Caco-2 (cell line): Measurements from ENCODE around the gene POLE4. TPM values are rescaled to one million over a fixed set of nuclear protein-coding genes. Genes with fewer than 3 reads are reported as not detected.

Source experiments
- BruUV-seq: library from RNA; stranded (reverse); fragments of 400-500 nt; replicated peaks from 2 replicates; lab custom pipeline; 2021; lab: Mats Ljungman, UMichigan
- CTCF ChIA-PET: fragments of 300-600 bp; sonication (Branson Sonifier 250); formaldehyde crosslinking; loops from one replicate; lab custom pipeline; 2022; ENCODE audit warnings: antibody characterized with exemption; lab: Charles Lee
- POLR2A ChIA-PET: fragments of 300-600 bp; sonication (Branson Sonifier 250); formaldehyde crosslinking; loops from one replicate; lab custom pipeline; 2022; ENCODE audit warnings: antibody characterized with exemption; lab: Charles Lee
- DNase-seq, 2 experiments: peaks; one replicate each; pipeline versions ENCODE4 v3.0.0 to v3.0.0-alpha.2; 2020 to 2022
- H3K27me3 ChIP-seq: replicated peaks from 2 replicates; pipeline ENCODE4 v1.6.0; 2011; ENCODE audit warnings: low read length; ENCODE audit not compliant: control insufficient read depth, insufficient read depth
- H3K36me3 ChIP-seq: 2 replicates; pipeline ENCODE4 v1.5.1; 2011; ENCODE audit warnings: low read length; ENCODE audit not compliant: control insufficient read depth, insufficient read depth
- H3K4me1 ChIP-seq: fragments of 250-450 bp; sonication (Bioruptor Pico); 2 replicates; pipeline ENCODE4 v1.5.1; 2020; ENCODE audit warnings: mild to moderate bottlenecking
- H3K4me3 ChIP-seq: 2 replicates; pipeline ENCODE4 v1.5.1; 2011; ENCODE audit warnings: low read depth, mild to moderate bottlenecking, control low read depth, low read length
- H3K9me3 ChIP-seq: fragments of 250-450 bp; sonication (Bioruptor Pico); 2 replicates; pipeline ENCODE4 v1.5.1; 2020; ENCODE audit warnings: mild to moderate bottlenecking, moderate library complexity
- H3K27ac Mint-ChIP-seq: one replicate; pipeline ENCODE4 v1.8.0; 2022; ENCODE audit warnings: mixed read lengths; ENCODE audit not compliant: unreplicated experiment
- H3K27me3 Mint-ChIP-seq: one replicate; pipeline ENCODE4 v1.8.0; 2022; ENCODE audit warnings: mixed read lengths; ENCODE audit not compliant: insufficient read depth, unreplicated experiment
- H3K36me3 Mint-ChIP-seq: one replicate; pipeline ENCODE4 v1.8.0; 2022; ENCODE audit warnings: mild to moderate bottlenecking, mixed read lengths; ENCODE audit not compliant: insufficient read depth, unreplicated experiment
- H3K4me1 Mint-ChIP-seq: one replicate; pipeline ENCODE4 v1.8.0; 2022; ENCODE audit warnings: low read depth, mixed read lengths; ENCODE audit not compliant: unreplicated experiment
- H3K4me3 Mint-ChIP-seq: one replicate; pipeline ENCODE4 v1.8.0; 2022; ENCODE audit warnings: mild to moderate bottlenecking, moderate library complexity, mixed read lengths; ENCODE audit not compliant: unreplicated experiment
- H3K9me3 Mint-ChIP-seq: one replicate; pipeline ENCODE4 v1.8.0; 2022; ENCODE audit warnings: mixed read lengths; ENCODE audit not compliant: unreplicated experiment
- intact Hi-C: fragments of 100-400 bp; cut with micrococcal nuclease; formaldehyde crosslinking; loops from one replicate; pipeline ENCODE4 v1.10.0; 2022; ENCODE audit not compliant: unreplicated experiment
- total RNA-seq: library from RNA; stranded (reverse); gene quantifications from 2 replicates; pipeline ENCODE4 v1.2.3, GENCODE V29; 2022
- TF ChIP-seq, protein P1 (sequence below), 2 experiments: fragments of 200-600 bp in 1 of 2; IDR thresholded peaks; 1 replicate in 1 of 2; 2 replicates in 1 of 2; pipeline versions ENCODE4 v1.5.1 to v1.8.0; 2011 to 2022; ENCODE audit warnings: antibody characterized with exemption in 1 of 2, control low read depth in 1 of 2, inconsistent platforms in 1 of 2, low read depth in 1 of 2, low read length in 1 of 2, mild to moderate bottlenecking in 1 of 2, moderate library complexity in 1 of 2; ENCODE audit not compliant: insufficient read depth in 1 of 2, severe bottlenecking in 1 of 2, unreplicated experiment in 1 of 2

The POLE4 gene
- total RNA-seq, 1 experiment from 2014 or later = 117 TPM

DNA sequence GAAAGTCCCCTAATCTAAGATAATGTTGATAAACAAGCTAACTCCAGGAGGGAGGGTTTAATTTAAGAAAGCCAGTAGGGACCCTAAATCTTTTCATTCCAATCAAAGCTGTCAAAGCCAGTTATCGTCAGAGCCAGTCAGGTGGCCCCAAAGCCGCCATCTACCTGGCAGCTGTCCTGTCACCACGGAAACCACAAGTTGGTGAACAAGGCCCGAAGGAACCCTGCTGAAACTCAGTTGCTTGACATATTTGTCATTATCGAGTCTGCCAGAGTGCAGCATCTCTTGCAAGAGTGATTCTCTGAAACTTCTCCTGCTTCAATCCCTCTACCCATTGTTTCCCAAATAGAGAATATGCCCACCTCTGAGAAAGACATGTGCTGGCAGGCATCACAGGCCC, 30.8 kb upstream of the POLE4 start:
- Mint-ChIP-seq H3K36me3 (no peaks in the 10 kb centered on the region), H3K4me3 (no peak overlapping the region), H3K27ac (no peak overlapping the region), H3K9me3 (no peaks in the 10 kb centered on the region), H3K27me3 (no peaks in the 10 kb centered on the region), H3K4me1 (peaks cover 13% of the 10 kb centered on the region)
- CTCF ChIA-PET = no interaction called here
- Histone ChIP-seq H3K36me3 (0 out of 2 replicates have a peak, but pooled peaks cover 1% of the 10 kb centered on the region), H3K4me3 (no peak overlapping the region), H3K9me3 (no peaks in the 10 kb centered on the region), H3K27me3 (no peaks in the 10 kb centered on the region), H3K4me1 (peaks cover 11% of the 10 kb centered on the region)
- TF ChIP-seq, protein P1, sequence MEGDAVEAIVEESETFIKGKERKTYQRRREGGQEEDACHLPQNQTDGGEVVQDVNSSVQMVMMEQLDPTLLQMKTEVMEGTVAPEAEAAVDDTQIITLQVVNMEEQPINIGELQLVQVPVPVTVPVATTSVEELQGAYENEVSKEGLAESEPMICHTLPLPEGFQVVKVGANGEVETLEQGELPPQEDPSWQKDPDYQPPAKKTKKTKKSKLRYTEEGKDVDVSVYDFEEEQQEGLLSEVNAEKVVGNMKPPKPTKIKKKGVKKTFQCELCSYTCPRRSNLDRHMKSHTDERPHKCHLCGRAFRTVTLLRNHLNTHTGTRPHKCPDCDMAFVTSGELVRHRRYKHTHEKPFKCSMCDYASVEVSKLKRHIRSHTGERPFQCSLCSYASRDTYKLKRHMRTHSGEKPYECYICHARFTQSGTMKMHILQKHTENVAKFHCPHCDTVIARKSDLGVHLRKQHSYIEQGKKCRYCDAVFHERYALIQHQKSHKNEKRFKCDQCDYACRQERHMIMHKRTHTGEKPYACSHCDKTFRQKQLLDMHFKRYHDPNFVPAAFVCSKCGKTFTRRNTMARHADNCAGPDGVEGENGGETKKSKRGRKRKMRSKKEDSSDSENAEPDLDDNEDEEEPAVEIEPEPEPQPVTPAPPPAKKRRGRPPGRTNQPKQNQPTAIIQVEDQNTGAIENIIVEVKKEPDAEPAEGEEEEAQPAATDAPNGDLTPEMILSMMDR (IDR thresholded peaks at IDR 0.05; ENCODE audit: insufficient read depth in 1 of 2, low read depth in 1 of 2, low read length in 1 of 2, severe bottlenecking in 1 of 2, unreplicated experiment in 1 of 2) = no peak
- POLR2A ChIA-PET = no interaction called here
- DNase-seq = no peak
- intact Hi-C loops = no loop called here
- no TSS peak for BruUV-seq

DNA sequence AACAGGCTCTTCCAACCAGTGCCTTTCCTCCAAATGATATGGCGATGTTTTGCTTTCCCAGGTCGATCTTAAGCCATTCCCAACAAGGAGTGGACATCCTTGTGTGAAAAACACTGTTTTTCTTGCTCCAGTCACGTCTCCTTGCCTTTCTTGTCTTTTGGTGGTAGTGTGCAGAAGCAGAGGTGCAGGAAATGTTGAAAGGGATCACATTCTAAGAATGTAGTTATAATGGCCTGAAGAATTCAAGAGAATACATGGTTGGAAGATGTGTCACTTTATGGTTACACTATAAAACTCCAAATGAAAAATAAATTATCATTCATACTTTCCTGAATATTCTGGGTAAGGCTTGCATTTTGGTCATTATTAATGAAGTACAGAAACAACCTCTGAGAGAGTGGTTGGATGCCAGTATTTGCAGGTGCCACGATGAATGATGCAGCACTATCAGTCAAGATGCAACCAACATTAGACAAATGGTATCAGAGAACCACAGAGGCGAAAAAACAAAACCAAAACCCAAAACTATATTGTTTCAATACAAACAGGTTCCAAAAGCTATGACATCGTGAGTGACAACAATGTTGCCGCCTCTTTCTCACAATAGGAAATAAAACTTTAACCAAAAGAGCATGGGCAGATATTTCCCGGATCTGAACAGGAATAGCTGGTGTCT, 27.5 kb upstream of the POLE4 start:
- POLR2A ChIA-PET = no interaction called here
- no TSS peak for BruUV-seq
- H3K36me3 Mint-ChIP-seq = no peaks in the 10 kb centered on the region
- intact Hi-C loops = no loop called here
- H3K9me3 ChIP-seq = no peaks in the 10 kb centered on the region
- H3K36me3 ChIP-seq = 0 out of 2 replicates have a peak, but pooled peaks cover 1% of the 10 kb centered on the region
- no peaks in the 10 kb centered on the region for H3K27me3 ChIP-seq
- no peaks in the 10 kb centered on the region for H3K4me1 Mint-ChIP-seq
- CTCF ChIA-PET = no interaction called here
- H3K27ac Mint-ChIP-seq = no peak overlapping the region
- H3K27me3 Mint-ChIP-seq = no peaks in the 10 kb centered on the region
- no peaks in the 10 kb centered on the region for H3K4me1 ChIP-seq
- TF ChIP-seq, protein P1 (IDR thresholded peaks at IDR 0.05; ENCODE audit: insufficient read depth in 1 of 2, low read depth in 1 of 2, low read length in 1 of 2, severe bottlenecking in 1 of 2, unreplicated experiment in 1 of 2) = no peak
- no peak overlapping the region for H3K4me3 ChIP-seq
- no peaks in the 10 kb centered on the region for H3K9me3 Mint-ChIP-seq
- no peak overlapping the region for H3K4me3 Mint-ChIP-seq
- DNase-seq = no peak

DNA sequence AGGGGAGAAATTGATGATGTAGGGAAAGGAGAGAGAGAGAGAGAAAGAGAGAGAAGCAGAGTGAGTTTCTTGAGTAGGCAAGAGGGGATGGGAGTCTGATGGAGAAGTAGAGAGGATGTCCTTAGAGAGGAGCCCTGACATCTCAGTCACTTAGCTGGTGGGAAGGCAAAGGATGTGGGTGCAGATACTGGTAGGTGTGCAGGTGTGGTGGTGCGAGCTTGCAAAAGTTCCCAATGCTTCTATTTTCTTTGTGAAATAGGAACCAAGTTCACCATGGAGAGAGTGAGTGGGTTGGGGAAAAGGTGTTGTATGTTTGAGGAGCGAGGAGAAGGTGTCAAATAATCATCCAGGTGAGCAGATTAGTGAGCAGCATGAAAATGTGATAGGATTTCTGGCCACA, 26.5 kb upstream of the POLE4 start:
- Histone ChIP-seq H3K4me3 (no peak overlapping the region), H3K27me3 (no peaks in the 10 kb centered on the region), H3K36me3 (no peaks in the 10 kb centered on the region), H3K9me3 (no peaks in the 10 kb centered on the region), H3K4me1 (no peaks in the 10 kb centered on the region)
- TF ChIP-seq, protein P1 (IDR thresholded peaks at IDR 0.05; ENCODE audit: insufficient read depth in 1 of 2, low read depth in 1 of 2, low read length in 1 of 2, severe bottlenecking in 1 of 2, unreplicated experiment in 1 of 2) = no peak
- H3K27me3 Mint-ChIP-seq = no peaks in the 10 kb centered on the region
- intact Hi-C loops = no loop called here
- no peaks in the 10 kb centered on the region for H3K36me3 Mint-ChIP-seq
- BruUV-seq = no TSS peak
- H3K27ac Mint-ChIP-seq = no peak overlapping the region
- no peak for DNase-seq
- no peak overlapping the region for H3K4me3 Mint-ChIP-seq
- peaks cover 3% of the 10 kb centered on the region for H3K4me1 Mint-ChIP-seq
- POLR2A ChIA-PET = no interaction called here
- CTCF ChIA-PET = no interaction called here
- H3K9me3 Mint-ChIP-seq = no peaks in the 10 kb centered on the region
